HG03565 (cell line): Measurements from ENCODE around the gene SMC4.
A peak's percentile ranks its signal among the peaks of the same experiment; 100 is the strongest.
"Not testable (repeated sequence)": the region's sequence is repeated elsewhere in the genome, so short reads cannot be mapped to it uniquely, and the experiment has no call there.

Experiments used
- ATAC-seq: cut with Tn5 transposase; IDR thresholded peaks from one replicate; pipeline ENCODE4 v1.9.1; 2021; ENCODE audit warnings: mild to moderate bottlenecking, moderate library complexity; ENCODE audit not compliant: unreplicated experiment

The SMC4 gene

DNA sequence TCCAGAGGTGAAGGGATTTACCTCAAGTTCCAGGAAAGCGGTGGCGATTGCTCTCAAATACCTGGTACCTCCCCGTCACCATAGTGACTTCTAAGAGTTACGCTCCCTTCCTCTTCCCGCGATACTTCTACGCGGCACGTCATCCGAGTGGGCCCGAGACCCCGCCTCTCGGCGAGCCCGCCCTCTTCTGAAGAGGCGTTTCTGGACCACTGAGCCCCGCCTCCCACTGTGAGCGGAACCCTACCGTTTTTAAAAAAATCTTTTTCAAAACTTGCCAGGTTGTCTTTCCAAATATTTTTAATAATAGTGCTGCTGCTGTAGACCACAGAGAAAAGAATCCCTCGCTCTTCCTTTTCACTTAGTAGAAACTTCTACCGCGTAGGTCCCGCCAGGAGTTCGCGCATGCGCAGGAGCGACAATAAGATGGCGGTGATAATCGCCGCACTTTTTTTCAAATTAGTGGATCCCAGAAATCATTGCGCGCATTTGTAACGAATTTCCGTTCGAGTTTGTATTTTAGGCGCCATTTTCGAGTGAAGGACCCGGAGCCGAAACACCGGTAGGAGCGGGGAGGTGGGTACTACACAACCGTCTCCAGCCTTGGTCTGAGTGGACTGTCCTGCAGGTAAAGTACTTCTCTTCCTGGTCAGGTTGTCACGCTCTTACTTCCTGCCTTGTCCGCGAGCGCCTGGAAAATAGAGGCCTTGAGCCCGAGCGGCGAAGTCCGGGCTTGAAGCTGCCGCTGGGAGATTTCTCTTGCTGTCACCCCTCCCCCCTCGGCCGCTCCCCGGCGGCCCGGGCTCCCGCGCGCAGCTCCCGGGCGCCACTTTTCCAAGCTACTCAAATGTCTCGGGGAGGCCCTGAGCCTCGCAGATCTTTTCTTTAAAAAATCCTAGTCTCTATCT is at the start of gene SMC4, which contains the start of gene IFT80:
TSS of gene SMC4 (plus strand) at position 526 of the 905 bp plus-strand sequence. CDS start 1,177 bp downstream, outside the sequence.
TSS of gene IFT80 (minus strand) at position 101 of the 905 bp plus-strand sequence. CDS start 14,625 bp downstream, outside the sequence.
- ATAC-seq, result peak; percentile 94

DNA sequence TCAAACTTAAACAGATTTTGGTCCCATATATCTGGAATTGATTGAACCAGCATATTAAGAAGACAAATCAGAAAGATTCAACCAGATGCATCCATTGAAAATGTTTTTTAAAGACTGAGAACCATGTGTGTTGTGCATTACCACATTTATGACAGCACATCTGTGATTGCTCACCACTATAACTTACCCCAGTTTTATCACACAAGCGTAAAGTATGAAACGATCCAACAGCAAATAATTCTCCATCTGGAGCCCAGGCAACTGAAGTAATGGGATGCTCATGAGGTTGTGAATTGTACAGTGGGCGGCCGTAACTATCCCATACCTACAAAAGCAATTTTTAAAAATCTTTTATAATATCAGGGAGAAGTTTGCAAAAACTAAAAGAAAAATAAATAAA is 43.6 kb upstream of the SMC4 start:
- no peak for ATAC-seq

DNA sequence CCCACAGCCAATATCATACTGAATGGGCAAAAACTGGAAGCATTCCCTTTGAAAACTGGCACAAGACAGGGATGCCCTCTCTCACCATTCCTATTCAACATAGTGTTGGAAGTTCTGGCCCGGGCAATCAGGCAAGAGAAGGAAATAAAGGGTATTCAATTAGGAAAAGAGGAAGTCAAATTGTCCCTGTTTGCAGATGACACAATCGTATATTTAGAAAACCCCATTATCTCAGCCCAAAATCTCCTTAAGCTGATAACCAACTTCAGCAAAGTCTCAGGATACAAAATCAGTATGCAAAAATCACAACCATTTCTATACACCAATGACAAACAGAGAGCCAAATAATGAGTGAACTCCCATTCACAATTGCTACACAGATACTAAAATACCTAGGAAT is 36.6 kb upstream of the SMC4 start:
- ATAC-seq, result not testable (repeated sequence)

DNA sequence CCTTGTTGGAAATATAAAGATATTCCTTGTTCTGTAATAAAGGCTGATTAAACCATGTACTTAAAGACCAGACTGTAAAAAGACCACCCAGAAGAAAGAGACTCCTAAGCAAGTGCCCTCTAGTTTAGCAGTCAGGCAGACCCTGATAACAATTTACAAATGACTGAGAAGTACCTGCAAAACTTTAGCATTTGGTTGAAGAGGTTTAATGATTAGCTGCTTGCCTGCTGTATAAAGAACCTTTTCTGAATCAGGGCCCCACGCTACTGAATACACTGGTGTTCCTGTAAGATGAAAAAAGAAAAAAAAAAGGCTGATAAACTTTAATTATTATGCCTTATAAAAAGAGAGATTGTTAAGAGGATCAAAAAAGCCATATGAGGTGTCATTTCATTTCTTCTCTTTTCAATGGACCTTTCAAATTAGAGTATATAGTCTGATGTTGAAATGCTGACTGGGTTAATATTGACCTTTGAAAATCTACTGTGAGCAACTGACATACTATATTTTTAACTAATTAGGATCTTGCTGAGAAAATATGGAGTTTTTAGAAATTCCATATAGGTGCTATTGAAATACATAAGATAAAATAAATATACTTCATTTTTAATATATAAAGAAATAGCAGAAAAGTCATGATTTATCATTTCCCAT is 33.5 kb upstream of the SMC4 start:
- no peak for ATAC-seq

DNA sequence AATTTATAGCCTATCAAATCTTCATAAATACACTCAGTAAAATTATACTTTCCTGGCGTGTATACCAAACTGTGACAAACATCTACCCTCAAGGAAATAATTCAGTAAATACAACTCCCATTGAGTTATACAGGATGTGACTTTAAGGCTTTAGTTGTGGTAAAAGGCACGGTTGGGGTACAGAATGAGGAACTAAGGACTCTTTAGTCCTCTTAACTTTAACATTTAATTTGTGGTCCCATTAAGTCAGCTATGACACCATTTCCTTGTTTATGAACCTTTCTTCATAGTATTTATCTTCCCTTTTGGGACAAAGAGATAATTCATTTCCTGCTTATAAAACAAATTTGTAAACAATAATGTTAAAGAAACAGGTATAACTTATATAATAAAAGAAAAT is 30.6 kb upstream of the SMC4 start:
- peak; percentile 49 for ATAC-seq

DNA sequence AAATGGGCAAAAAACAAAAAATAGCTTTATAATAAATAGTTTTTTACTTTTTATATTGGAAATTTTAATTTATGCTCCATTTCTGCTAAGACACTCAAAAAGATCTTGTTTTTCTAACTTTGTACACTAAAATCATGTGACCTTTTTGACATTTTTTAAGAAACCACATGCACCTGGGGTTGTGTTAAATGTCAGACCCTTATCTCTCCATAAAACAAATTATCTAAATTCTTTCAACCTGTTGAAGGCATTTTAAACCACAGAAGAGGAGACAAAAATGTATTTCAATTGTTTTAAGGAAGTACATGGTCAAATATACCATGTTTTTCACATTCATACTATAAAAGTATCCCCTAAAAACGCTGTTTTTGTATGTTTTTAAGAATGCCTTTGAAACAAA is 29.7 kb upstream of the SMC4 start:
- no peak for ATAC-seq

DNA sequence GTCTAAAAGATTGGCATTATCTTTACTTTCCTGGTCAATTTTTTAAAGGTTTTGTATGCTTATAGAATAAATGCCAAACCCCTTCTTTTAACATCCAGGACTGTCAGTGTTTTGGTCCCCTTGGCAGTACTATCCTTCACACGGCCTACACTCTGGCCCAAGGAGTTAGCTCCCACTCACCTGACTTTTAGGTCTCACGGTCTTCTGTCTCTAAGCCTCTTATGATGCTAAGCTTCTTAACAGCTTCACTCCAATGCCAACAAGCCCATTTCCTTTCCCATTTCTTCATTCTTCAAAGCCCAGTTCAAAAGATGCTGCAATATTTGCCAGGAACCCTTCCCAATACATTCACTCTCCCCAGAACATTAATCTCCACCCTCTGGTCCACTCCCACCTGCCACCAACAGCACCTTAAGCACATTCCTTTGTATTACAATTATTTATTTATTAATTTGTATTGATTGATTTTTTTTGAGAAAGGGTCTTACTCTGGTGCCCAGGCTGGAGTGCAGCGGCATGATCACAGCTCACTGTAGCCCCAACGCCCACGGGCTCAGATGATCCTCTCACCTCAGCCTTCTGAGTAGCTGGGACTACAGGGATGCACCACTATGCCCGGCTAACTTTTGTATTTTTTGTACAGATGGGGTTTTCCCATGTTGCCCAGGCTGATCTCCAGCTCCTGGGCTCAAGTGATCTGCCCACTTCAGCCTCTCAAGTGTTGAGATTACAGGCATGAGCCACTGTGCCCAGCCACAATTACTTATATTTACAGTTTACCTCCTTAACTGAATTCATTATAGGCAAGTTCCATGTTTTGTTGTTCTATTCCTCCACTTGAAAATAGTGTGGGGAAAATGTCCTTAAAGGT is 28.2 kb upstream of the SMC4 start:
- no peak for ATAC-seq

DNA sequence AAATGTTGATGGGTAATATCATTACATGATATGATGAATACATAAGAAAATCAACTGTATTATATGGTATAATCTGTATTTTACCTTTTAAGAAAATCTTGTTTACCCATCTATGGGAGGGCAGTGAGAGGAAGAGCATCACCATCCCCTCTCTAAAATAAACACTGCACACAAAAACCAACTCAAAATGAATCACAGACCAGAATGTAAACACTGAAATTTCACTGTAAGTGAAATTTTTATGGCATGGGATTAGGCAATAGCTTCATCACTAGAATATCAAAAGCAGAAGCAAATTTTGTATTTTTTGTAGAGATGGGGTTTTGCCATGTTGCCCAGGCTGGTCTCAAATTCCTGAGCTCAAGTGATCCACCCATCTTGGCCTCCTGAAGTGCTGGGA is 26.7 kb upstream of the SMC4 start:
- no peak for ATAC-seq

DNA sequence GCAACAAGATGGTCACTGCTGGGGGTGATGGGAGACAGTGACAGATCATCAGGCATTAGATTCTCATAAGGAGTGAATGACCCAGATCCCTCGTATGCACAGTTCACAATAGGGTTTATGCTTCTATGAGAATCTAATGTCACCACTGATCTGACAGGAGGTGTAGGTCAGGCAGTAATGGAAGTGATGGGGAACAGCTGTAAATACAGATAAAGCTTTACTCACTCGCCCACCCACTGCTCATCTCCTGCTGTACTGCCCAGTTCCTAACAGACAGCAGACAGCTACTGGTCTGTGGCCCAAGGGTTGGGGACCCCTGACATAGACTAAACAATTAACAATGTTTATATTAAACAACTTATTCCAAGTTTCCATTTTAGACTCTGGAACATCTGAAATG is 25.8 kb upstream of the SMC4 start:
- no peak for ATAC-seq

DNA sequence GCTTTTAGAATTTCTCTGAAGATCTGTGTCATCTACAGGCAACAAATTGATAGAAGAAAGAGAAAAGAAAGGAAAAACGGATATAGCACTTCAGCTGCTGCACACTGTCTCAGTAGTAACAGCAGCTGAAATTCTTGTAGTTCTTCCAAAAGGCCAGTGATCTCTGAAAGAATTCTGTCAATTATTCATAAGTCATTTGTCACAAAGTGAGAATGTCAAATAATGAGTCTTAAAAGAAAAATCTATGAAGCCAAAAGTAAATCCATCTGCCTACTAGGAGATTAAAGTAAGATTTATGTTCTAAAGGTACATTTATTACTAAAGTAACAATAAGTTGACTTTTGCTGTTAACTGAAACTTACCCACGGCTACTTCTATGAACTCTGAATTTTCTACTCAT is 25.0 kb upstream of the SMC4 start:
- no peak for ATAC-seq

DNA sequence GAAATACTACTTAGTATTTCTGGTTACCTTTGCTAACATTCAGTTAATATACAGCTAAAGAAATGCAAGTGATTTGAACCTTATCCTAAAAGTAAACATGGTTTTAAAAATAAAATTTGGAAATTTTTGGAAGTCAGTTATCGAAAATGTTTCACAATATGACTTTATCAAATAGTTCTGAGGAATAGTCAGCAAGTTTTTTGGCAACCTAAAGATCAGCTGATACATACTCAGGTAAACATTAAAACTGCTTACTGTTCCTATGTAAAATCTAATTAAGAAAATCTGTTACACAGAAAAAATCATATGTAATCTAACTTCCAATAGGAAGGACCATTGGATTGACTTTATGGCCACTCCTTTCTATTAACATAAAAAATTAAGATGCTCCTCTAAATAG is 24.5 kb upstream of the SMC4 start:
- no peak for ATAC-seq

DNA sequence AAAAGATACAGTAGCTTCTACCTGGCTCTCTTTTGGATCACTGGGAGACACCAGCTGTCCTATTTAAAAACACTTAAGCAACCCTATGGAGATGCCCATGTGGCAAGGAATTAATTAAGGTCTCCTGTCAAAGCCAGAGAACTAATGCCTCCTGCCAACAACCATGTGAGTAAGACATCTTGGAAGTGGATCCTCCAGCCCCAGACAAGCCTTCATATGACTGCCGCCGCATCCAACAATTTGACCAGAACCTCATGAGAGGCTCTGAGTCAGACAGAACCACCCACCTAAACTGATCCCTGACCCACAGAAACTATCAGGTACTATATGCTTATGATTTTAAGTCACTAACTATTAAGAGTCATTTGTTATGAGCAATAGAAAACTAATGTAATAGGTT is 22.8 kb upstream of the SMC4 start:
- ATAC-seq, result no peak

DNA sequence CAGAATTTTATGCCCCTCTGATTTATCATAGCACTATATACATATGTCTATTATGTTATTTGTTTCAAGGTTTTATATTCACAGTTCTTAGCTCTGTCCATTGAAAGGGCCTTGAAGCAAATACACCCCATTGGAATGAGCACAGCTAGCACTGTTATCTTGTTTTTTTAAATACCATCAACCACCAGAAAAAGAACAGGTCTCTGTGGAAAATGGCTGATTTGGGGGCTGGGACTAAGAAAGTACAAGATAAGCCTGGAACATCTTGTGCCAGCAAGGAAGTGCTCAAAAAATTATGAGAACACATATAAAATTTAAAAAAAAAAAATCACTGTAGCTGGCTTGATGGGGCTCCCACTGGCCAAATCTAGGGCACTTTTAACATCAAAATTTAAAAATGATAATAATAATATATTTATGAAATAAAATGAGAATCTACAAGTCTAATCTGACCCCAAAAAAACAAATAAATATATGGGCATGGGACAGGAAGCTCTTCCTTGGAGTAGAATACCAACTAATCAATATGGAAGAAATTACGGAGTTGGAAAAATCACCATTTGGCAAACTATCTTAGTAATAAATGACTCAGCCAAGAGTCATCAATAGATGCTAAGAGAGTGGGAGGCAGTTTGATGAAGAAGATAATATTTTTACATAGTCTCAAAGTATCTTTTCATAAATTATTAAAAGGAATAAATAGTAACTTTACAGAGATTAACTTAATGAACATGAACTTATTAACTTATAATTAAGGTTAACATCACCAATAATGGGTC is 20.9 kb upstream of the SMC4 start:
- ATAC-seq, result no peak

DNA sequence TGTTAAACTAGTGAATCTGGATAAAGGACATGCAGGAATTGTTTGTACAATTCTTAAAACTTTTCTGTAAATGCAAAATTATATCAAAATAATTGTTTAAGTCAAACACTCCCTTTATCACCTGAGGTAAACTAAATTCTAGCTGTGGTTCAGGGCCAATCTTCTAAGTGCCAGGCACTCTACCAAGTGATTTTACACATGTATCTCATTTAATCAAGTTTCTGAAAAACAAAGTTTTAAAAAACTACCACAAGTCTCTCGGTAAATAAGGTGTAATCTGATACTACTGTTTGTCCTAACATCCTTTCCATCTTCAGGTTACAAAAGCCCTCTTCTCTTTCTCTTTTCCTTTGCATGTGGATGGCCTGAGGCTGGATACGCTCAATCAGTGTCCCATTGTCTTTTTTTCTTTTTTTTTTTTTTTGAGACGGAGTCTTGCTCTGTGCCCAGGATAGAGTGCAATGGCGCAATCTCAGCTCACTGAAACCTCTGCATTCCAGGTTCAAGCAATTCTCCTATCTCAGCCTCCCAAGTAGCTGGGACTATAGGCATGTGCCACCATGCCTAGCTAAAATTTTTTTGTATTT is 19.7 kb upstream of the SMC4 start:
- no peak for ATAC-seq

DNA sequence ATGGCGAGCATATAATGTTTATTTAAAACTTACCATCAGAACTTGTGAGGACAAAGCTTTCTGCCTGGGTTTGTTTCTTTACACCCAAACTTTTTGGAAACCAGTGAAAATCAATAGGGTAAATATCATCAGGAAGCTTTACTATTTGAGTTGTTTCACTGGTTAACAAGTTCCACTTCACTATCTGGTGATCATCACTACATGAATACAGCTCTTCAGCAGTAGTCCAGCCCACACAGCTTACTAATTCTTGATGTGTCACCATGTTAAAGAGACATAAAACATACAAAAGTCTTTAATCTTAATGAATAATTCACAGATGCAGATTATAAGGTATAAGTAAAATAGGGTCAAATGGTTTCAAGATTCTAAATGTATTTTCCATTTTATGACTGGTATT is 18.0 kb upstream of the SMC4 start:
- no peak for ATAC-seq

DNA sequence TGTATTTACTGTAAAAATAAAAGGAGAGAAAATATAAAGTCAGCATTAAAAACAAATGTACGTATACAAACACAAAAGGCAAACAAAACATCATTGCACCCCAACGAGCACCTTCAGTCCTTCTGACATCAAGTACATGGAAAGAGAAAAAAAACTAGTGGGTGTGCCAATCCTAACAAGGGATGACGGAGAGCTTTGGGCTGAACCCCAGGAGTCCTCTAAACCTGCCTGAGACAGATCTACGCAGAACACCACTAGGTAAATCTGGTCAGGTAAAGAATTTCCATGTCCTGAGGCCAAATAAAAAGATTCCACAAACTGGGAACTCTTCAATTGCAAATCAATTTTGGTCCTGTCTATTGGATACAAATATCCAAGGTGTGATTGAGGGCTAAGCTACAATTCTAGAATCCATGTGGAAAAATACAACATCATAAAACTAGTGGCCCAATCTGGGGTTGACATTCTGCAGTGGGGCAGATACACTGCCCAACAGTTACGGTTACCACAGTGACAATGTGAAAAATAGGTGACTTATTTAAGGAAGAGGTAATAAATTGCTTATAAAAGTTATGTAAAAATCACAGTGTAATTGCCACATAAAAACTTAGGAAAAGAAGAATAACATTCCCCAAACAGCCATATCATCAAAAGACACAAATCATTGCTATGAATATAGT is 14.7 kb upstream of the SMC4 start:
- ATAC-seq, result no peak

DNA sequence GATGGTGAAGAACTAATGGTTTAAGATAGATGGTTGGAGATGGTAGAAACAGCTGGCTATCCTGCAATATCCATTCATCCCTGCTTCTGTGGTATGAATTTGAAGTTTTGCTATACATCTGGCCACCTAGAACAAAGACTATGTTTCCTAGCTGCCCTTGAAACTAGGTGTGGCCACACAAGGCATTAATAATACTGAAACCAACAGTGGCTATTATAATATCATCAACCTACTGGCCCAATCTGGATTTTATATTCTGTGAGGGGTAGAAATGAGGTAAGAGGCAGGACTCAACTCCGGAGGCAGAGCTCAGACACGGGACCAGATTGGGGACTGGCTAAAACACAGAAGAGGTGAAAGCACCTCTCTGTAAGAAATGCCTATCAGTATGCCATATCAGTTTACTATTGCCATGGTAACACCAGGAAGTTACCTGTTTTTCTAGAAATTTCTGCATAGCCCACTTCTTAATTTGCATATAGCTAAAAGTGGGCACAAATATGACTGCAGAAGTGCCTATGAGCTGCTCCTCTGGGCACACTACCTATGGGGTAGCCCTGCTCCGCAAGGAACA is 8.8 kb upstream of the SMC4 start:
- no peak for ATAC-seq

DNA sequence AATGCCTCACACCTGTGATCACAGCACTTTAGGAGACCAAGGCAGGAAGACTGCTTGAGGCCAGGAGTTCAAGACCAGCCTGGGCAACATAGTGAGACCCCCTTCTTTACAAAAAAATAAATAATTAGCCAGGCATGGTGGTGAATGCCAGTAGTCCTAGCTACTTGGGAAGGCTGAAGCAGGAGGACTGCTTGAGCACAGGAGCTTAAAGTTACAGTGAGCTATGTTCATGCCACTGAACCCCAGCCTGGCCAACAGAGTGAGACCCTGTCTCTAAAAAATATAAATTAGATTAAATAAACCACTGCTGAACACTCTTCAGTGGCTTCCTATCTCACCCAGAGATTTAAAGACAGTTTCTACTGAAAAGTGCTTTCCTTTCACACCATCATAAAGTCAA is 6.7 kb upstream of the SMC4 start:
- ATAC-seq, result no peak

DNA sequence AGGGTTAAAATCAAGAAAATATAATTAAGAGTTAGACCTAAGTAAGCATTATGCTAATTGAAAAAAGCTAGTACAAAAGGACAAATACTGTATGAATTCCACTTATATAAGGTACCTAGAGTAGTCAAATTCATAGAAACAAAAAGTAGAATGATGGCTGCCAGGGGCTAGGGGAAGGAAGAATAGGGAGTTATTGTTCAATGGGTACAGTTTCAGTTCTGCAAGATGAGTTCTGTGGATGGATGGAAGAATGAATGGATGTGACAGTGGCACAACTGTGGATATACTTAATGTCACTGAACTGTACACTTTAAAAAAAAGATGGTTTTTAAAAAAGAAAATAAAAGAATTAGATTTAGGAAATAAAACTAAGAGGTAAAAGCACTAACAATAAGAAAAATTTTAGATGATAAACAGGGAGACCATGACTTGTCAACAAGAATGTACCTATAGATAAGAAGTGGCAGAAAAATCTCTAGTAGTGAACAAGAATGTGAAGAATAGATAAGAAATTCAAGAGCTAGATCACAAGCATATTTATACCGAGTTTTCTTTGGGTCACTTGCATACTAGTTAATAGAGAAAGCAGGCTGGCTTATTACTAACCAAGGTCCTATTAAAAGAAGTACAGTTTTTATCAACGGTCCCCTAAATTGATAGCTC is 6.0 kb upstream of the SMC4 start:
- no peak for ATAC-seq
